Mesenchymal stem cell (in vitro differentiated cells and primary cell): ENCODE results near the gene GNG12.
"Not testable (repeated sequence)": the region's sequence is repeated elsewhere in the genome, so short reads cannot be mapped to it uniquely, and the experiment has no call there.

Experiments used
- DNase-seq: peaks from one replicate; pipeline ENCODE4 v3.0.0-alpha.2; 2013
- H2AFZ ChIP-seq: one replicate; pipeline ENCODE4 v1.6.1; 2013; ENCODE audit warnings: low read depth, mild to moderate bottlenecking, control low read depth, inconsistent platforms, low read length, moderate library complexity
- H2AK5ac ChIP-seq: 2 replicates; pipeline ENCODE4 v1.6.1; 2013; ENCODE audit warnings: low read length, moderate library complexity, mild to moderate bottlenecking, inconsistent platforms; ENCODE audit not compliant: severe bottlenecking
- H2BK120ac ChIP-seq: one replicate; pipeline ENCODE4 v1.6.1; 2013; ENCODE audit warnings: low read depth, mild to moderate bottlenecking, inconsistent platforms, low read length, moderate library complexity
- H2BK12ac ChIP-seq, 2 experiments: one replicate each; pipeline ENCODE4 v1.6.1; 2013; ENCODE audit warnings: inconsistent platforms in 2 of 2, low read length in 2 of 2, mild to moderate bottlenecking in 2 of 2, moderate library complexity in 2 of 2, control low read depth in 1 of 2
- H2BK15ac ChIP-seq: one replicate; pipeline ENCODE4 v1.6.1; 2013; ENCODE audit warnings: mild to moderate bottlenecking, low read depth, inconsistent platforms; ENCODE audit not compliant: poor library complexity, severe bottlenecking
- H2BK5ac ChIP-seq: 2 replicates; pipeline ENCODE4 v1.6.1; 2013; ENCODE audit warnings: low read depth, mild to moderate bottlenecking, low read length, control low read depth, inconsistent platforms; ENCODE audit not compliant: poor library complexity, severe bottlenecking
- H3K14ac ChIP-seq, 2 experiments: one replicate each; pipeline ENCODE4 v1.6.1; 2013; ENCODE audit warnings: inconsistent platforms in 2 of 2, low read length in 2 of 2, control low read depth in 1 of 2, mild to moderate bottlenecking in 1 of 2, moderate library complexity in 1 of 2
- H3K18ac ChIP-seq, 2 experiments: one replicate each; pipeline ENCODE4 v1.6.1; 2013; ENCODE audit warnings: inconsistent platforms in 2 of 2, low read length in 2 of 2, control low read depth in 1 of 2, low read depth in 1 of 2, mild to moderate bottlenecking in 1 of 2
- H3K23ac ChIP-seq, 2 experiments: one replicate each; pipeline ENCODE4 v1.6.1; 2013; ENCODE audit warnings: inconsistent platforms in 2 of 2, low read length in 2 of 2, mild to moderate bottlenecking in 2 of 2, moderate library complexity in 2 of 2, control low read depth in 1 of 2
- H3K27ac ChIP-seq: 2 replicates; pipeline ENCODE4 v1.5.1; 2013; ENCODE audit warnings: mild to moderate bottlenecking, moderate library complexity, low read length, control low read depth, inconsistent platforms; ENCODE audit not compliant: poor library complexity, severe bottlenecking
- H3K27me3 ChIP-seq, 2 experiments: 2 replicates each; pipeline versions ENCODE4 v1.6.1 to v1.7.0; 2013; ENCODE audit warnings: low read length in 2 of 2, mild to moderate bottlenecking in 2 of 2, moderate library complexity in 2 of 2, control low read depth in 1 of 2, inconsistent platforms in 1 of 2; ENCODE audit not compliant: control insufficient read depth in 1 of 2, insufficient read depth in 1 of 2
- H3K36me3 ChIP-seq, 2 experiments: 2 replicates each; pipeline versions ENCODE4 v1.6.1 to v1.7.0; 2013; ENCODE audit warnings: low read length in 2 of 2, control low read depth in 1 of 2, inconsistent platforms in 1 of 2, low read depth in 1 of 2, mild to moderate bottlenecking in 1 of 2; ENCODE audit not compliant: insufficient read depth in 2 of 2, control insufficient read depth in 1 of 2
- H3K4ac ChIP-seq, 2 experiments: one replicate each; pipeline ENCODE4 v1.6.1; 2013; ENCODE audit warnings: inconsistent platforms in 2 of 2, low read length in 2 of 2, mild to moderate bottlenecking in 2 of 2, moderate library complexity in 2 of 2, control low read depth in 1 of 2, low read depth in 1 of 2
- H3K4me1 ChIP-seq: 2 replicates; pipeline ENCODE4 v1.6.1; 2013; ENCODE audit warnings: low read depth, low read length, control low read depth; ENCODE audit not compliant: control insufficient read depth, insufficient read depth
- H3K4me2 ChIP-seq: 2 replicates; pipeline ENCODE4 v1.6.1; 2013; ENCODE audit warnings: low read length, mild to moderate bottlenecking, inconsistent platforms; ENCODE audit not compliant: poor library complexity, severe bottlenecking
- H3K4me3 ChIP-seq, 2 experiments: 2 replicates each; pipeline versions ENCODE4 v1.5.1 to v1.7.0; 2013; ENCODE audit warnings: low read length in 2 of 2, mild to moderate bottlenecking in 2 of 2, control low read depth in 1 of 2, low read depth in 1 of 2; ENCODE audit not compliant: insufficient read depth in 1 of 2
- H3K79me1 ChIP-seq: replicated peaks from 2 replicates; pipeline ENCODE4 v1.6.1; 2013; ENCODE audit warnings: mild to moderate bottlenecking, control low read depth, low read length, inconsistent platforms; ENCODE audit not compliant: poor library complexity, severe bottlenecking
- H3K9ac ChIP-seq: 2 replicates; pipeline ENCODE4 v1.7.0; 2013; ENCODE audit warnings: mild to moderate bottlenecking, low read length, moderate library complexity
- H3K9me3 ChIP-seq: 2 replicates; pipeline ENCODE4 v1.7.0; 2013; ENCODE audit warnings: mild to moderate bottlenecking, low read length; ENCODE audit not compliant: control insufficient read depth
- H4K8ac ChIP-seq: one replicate; pipeline ENCODE4 v1.6.1; 2013; ENCODE audit warnings: inconsistent platforms, mild to moderate bottlenecking, low read length, moderate library complexity
- H4K91ac ChIP-seq: one replicate; pipeline ENCODE4 v1.6.1; 2013; ENCODE audit warnings: mild to moderate bottlenecking, low read length, inconsistent platforms
- WGBS: methylation state at CpG from one replicate; pipeline ENCODE4 v1.1.7; 2013; ENCODE audit warnings: mixed read lengths; 5-methylcytosine and 5-hydroxymethylcytosine counted together

GNG12 gene

GRCh38 chr1:67733681-67734322 is 99.5 kb downstream of the GNG12 start:
- peaks cover 19% of the 10 kb centered on the region for H3K4me1 ChIP-seq

GRCh38 chr1:67732750-67733151 is 100.5 kb downstream of the GNG12 start:
- peaks cover 19% of the 10 kb centered on the region for H3K4me1 ChIP-seq
- peak overlapping the region in 1 of 2 experiments; percentile 68 for H3K18ac ChIP-seq
- H3K4ac ChIP-seq: peak overlapping the region in 1 of 2 experiments; percentile 72
- H3K4me2 ChIP-seq: no peak overlapping the region
- no peak overlapping the region for H2BK120ac ChIP-seq
- H4K8ac ChIP-seq: no peak overlapping the region
- peak; percentile 87 for DNase-seq
- H3K14ac ChIP-seq: peak overlapping the region in 1 of 2 experiments; percentile 18
- no peak overlapping the region for H2BK15ac ChIP-seq
- no peak overlapping the region for H3K27ac ChIP-seq
- H3K9me3 ChIP-seq: no peaks in the 10 kb centered on the region
- no peak overlapping the region for H3K4me3 ChIP-seq
- peak overlapping the region in 1 of 2 experiments; percentile 45 for H2BK12ac ChIP-seq
- peaks cover 29% of the 10 kb centered on the region for H3K79me1 ChIP-seq
- H2AFZ ChIP-seq: no peak overlapping the region
- peaks cover 0 to 14% of the 10 kb centered on the region in 2 experiments for H3K36me3 ChIP-seq
- peak overlapping the region in 1 of 2 experiments; percentile 47 for H3K23ac ChIP-seq
- H4K91ac ChIP-seq: no peak overlapping the region
- 63% methylated on average over 6 of the region's 6 CpGs for WGBS
- H3K27me3 ChIP-seq: no peaks in the 10 kb centered on the region
- H2AK5ac ChIP-seq: peak overlapping the region; percentile 33
- no peak overlapping the region for H3K9ac ChIP-seq
- no peak overlapping the region for H2BK5ac ChIP-seq

More at GRCh38 chr1:67733681-67734322, 99.5 kb downstream of the GNG12 start:
- Histone ChIP-seq H3K27ac (peak overlapping the region; percentile 13), H3K9ac (no peak overlapping the region), H2AFZ (no peak overlapping the region), H3K27me3 (no peaks in the 10 kb centered on the region), H3K4me2 (no peak overlapping the region), H2BK12ac (peak overlapping the region; percentile 14 to 21), H3K4ac (no peak overlapping the region), H2BK120ac (no peak overlapping the region), H3K23ac (peak overlapping the region in 1 of 2 experiments; percentile 81), H2BK5ac (no peak overlapping the region), H3K18ac (peak overlapping the region; percentile 46 to 48), H3K14ac (no peak overlapping the region), H3K9me3 (no peaks in the 10 kb centered on the region), H3K4me3 (no peak overlapping the region), H2AK5ac (peak overlapping the region; percentile 69), H2BK15ac (no peak overlapping the region), H3K79me1 (peaks cover 25% of the 10 kb centered on the region), H4K8ac (peak overlapping the region; percentile 67), H3K36me3 (peaks cover 3 to 6% of the 10 kb centered on the region in 2 experiments), H4K91ac (peak overlapping the region; percentile 14)
- no peak for DNase-seq
- WGBS: 65% methylated on average over 4 of the region's 4 CpGs

- Histone ChIP-seq H3K9ac (no peak overlapping the region), H3K9me3 (no peaks in the 10 kb centered on the region), H2BK120ac (no peak overlapping the region), H3K27me3 (no peaks in the 10 kb centered on the region), H3K4ac (no peak overlapping the region), H3K4me1 (peaks cover 15% of the 10 kb centered on the region), H2BK5ac (no peak overlapping the region), H3K23ac (no peak overlapping the region), H2AFZ (no peak overlapping the region), H4K91ac (no peak overlapping the region), H2AK5ac (no peak overlapping the region), H3K27ac (no peak overlapping the region), H3K18ac (no peak overlapping the region), H3K4me3 (no peak overlapping the region), H3K79me1 (peaks cover 28% of the 10 kb centered on the region), H3K14ac (no peak overlapping the region), H4K8ac (no peak overlapping the region), H2BK15ac (no peak overlapping the region), H3K36me3 (peaks cover 0 to 20% of the 10 kb centered on the region in 2 experiments), H2BK12ac (no peak overlapping the region), H3K4me2 (no peak overlapping the region)
- DNase-seq: no peak
- WGBS: 92% methylated on average over 2 of the region's 2 CpGs
These were observed 101.9 kb downstream of the GNG12 start for GRCh38 chr1:67731322-67731721.

- H3K18ac ChIP-seq, H2AK5ac ChIP-seq, H2BK12ac ChIP-seq, H3K9me3 ChIP-seq, H3K4ac ChIP-seq, H4K91ac ChIP-seq, H2BK120ac ChIP-seq, DNase-seq, H3K4me3 ChIP-seq, H4K8ac ChIP-seq, H3K9ac ChIP-seq, H2AFZ ChIP-seq, H3K14ac ChIP-seq, H3K23ac ChIP-seq, H3K27ac ChIP-seq, H3K27me3 ChIP-seq, H2BK15ac ChIP-seq, H3K4me2 ChIP-seq, H2BK5ac ChIP-seq: not testable (repeated sequence)
- Histone ChIP-seq H3K79me1 (peaks cover 30% of the 10 kb centered on the region), H3K36me3 (peaks cover 0 to 20% of the 10 kb centered on the region in 2 experiments), H3K4me1 (peaks cover 11% of the 10 kb centered on the region)
- WGBS: 93% methylated on average over 3 of the region's 9 CpGs
These were observed 103.0 kb downstream of the GNG12 start for GRCh38 chr1:67730312-67730711.
